Peyer's patch (tissue), 4 donors: ENCODE data around the gene AHCY. TPM values are rescaled to one million over a fixed set of nuclear protein-coding genes. Genes with fewer than 3 reads are reported as not detected.
"Not testable (repeated sequence)": the region's sequence is repeated elsewhere in the genome, so short reads cannot be mapped to it uniquely, and the experiment has no call there.

Source experiments
- DNase-seq, 3 donors: peaks; one replicate each; pipeline ENCODE4 v3.0.0-alpha.2; 2017 to 2019
- H3K27ac ChIP-seq, 4 donors: fragments of 200-600 bp; sonication (generic); one replicate each; pipeline ENCODE4 v1.5.1; 2016 to 2019
- H3K27me3 ChIP-seq, 2 donors: fragments of 200-600 bp; sonication (generic); one replicate each; pipeline ENCODE4 v1.5.1; 2019
- H3K36me3 ChIP-seq, 3 donors: fragments of 200-600 bp; sonication (generic); one replicate each; pipeline ENCODE4 v1.5.1; 2016 to 2019
- H3K4me1 ChIP-seq, 4 donors: fragments of 200-600 bp; sonication (generic); one replicate each; pipeline ENCODE4 v1.5.1; 2016 to 2019
- H3K4me3 ChIP-seq, 4 donors: fragments of 200-600 bp; sonication (generic); 1 replicate in 3 of 4; 2 replicates in 1 of 4; pipeline ENCODE4 v1.5.1; 2016 to 2019; ENCODE audit warnings: mild to moderate bottlenecking in 1 of 4
- H3K9me3 ChIP-seq, 4 donors: fragments of 200-600 bp; sonication (generic); one replicate each; pipeline ENCODE4 v1.5.1; 2016 to 2019; ENCODE audit warnings: mild to moderate bottlenecking in 1 of 4
- CTCF ChIP-seq, 6 experiments: fragments of 450-650 bp in 4 of 6; fragments of 200-600 bp in 2 of 6; sonication (generic) in 1 of 6; IDR thresholded peaks; one replicate each; pipeline ENCODE4 v1.5.1; 2017 to 2019; ENCODE audit warnings: antibody characterized with exemption in 6 of 6, mild to moderate bottlenecking in 3 of 6, moderate library complexity in 1 of 6
- POLR2A ChIP-seq, 2 donors: fragments of 450-650 bp; IDR thresholded peaks; one replicate each; pipeline ENCODE4 v1.5.1; 2017; ENCODE audit warnings: antibody characterized with exemption in 2 of 2, mild to moderate bottlenecking in 2 of 2, moderate library complexity in 2 of 2
- total RNA-seq, 4 donors: library from RNA; depleted of rRNA; stranded (reverse); fragments of >200 nt; gene quantifications; one replicate each; pipeline ENCODE4 v1.1.0, GENCODE V29; 2016

Gene AHCY
- total RNA-seq, 4 donors from 2014 or later = 46.9 to 52.4 (median 49.4) TPM

DNA sequence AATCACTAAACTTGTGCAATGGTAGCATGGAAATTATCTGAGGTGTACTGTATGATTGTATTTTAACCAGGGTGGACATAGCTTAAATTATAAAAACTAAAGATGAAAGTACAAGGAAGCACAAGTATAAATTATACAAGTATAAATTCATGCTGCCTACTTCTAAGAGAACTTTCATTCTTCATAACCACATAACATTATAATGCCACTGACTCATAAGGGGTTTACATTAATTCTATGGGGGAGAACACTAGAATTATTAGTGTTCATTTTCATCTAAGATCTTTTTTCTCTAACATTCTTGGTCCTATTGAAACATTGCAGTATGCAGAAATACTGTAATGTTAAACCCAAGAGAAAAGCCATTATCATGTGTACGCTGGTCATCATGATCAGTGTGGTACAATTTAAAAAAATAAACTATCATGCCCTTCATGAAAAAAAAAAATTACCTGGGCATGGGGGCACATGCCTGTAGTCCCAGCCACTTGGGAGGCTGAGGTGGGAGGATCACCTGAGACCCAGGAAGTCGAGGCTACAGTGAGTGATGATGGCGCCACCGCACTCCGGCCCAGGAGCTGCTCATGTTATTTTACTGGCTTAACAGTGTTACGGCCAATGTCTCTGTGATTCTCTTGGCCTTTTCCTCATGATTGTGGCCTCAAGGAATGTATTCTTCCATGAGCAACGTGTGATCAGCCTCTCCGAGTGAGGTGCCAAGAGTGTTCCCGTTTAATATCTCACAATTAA, 25.9 kb upstream of the AHCY start:
- Histone ChIP-seq H3K36me3 (no peaks in the 10 kb centered on the region), H3K27me3 (no peaks in the 10 kb centered on the region), H3K4me1 (peaks cover 0 to 3% (median 0%) of the 10 kb centered on the region in 4 donors), H3K9me3 (no peaks in the 10 kb centered on the region), H3K4me3 (no peak overlapping the region), H3K27ac (no peak overlapping the region)
- no peak for TF ChIP-seq POLR2A (IDR thresholded peaks at IDR 0.05)
- no peak for TF ChIP-seq CTCF (IDR thresholded peaks at IDR 0.05)
- DNase-seq = no peak

- DNase-seq, H3K27me3 ChIP-seq, H3K4me1 ChIP-seq, H3K4me3 ChIP-seq, H3K27ac ChIP-seq, H3K36me3 ChIP-seq, H3K9me3 ChIP-seq: not testable (repeated sequence)
These were observed 25.1 kb upstream of the AHCY start for GRCh38 chr20:34328207-34328606.

- no peaks in the 10 kb centered on the region for H3K36me3 ChIP-seq
- no peaks in the 10 kb centered on the region for H3K27me3 ChIP-seq
- DNase-seq = no peak
These were observed 21.4 kb upstream of the AHCY start for GRCh38 chr20:34324541-34324940.

DNA sequence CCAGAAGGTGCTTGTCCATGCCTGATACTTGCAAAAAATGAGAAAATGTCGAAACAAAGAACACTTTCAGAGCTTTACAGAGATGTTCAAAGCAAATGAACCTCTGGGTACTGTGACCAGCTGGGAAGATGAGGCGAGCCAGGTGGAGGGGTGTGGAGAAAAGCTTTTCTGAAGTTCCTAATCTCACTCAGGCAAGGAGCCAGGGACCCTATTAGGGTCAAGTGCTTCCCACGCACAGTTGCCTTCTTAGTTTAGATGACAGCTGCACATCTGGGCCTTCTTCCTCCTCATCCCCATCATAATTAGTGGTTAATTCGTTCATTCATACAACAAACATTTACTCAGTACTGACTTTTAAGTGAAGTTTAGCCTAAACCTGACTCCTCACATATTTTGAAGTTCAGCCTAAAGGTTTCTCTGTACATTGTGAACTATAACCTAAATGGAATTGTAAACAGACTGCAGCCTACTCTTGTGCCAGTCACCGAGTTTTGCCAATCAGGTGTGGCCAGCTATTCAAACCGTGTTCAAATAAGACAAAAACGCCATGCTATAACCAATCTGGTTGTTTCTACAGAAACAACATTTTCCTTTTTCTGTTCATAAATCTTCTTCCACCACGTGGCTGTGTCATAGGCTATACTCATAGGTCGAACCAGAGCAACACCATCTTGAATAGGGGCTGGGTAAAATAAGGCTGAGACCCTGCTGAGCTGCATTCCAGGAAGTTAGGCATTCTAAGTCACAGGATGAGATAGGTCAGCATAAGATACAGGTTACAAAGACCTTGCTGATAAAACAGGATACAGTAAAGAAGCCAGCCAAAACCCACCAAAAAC, 19.3 kb upstream of the AHCY start:
- no peaks in the 10 kb centered on the region for H3K4me1 ChIP-seq

More at GRCh38 chr20:34324541-34324940, 21.4 kb upstream of the AHCY start:
- H3K9me3 ChIP-seq = no peaks in the 10 kb centered on the region
- no peak for TF ChIP-seq POLR2A (IDR thresholded peaks at IDR 0.05)
- TF ChIP-seq CTCF (IDR thresholded peaks at IDR 0.05) = no peak
- H3K27ac ChIP-seq = no peak overlapping the region
- no peak overlapping the region for H3K4me3 ChIP-seq
- no peaks in the 10 kb centered on the region for H3K4me1 ChIP-seq

GRCh38 chr20:34320861-34321260, 17.7 kb upstream of the AHCY start:
- DNase-seq = no peak
- TF ChIP-seq CTCF (IDR thresholded peaks at IDR 0.05) = no peak
- TF ChIP-seq POLR2A (IDR thresholded peaks at IDR 0.05) = no peak

More for the DNA sequence above, 19.3 kb upstream of the AHCY start:
- no peak overlapping the region for H3K27ac ChIP-seq
- H3K36me3 ChIP-seq = no peaks in the 10 kb centered on the region
- H3K4me3 ChIP-seq = no peak overlapping the region
- DNase-seq = no peak
- no peak for TF ChIP-seq POLR2A (IDR thresholded peaks at IDR 0.05)
- no peak for TF ChIP-seq CTCF (IDR thresholded peaks at IDR 0.05)
- H3K27me3 ChIP-seq = no peaks in the 10 kb centered on the region
- H3K9me3 ChIP-seq = no peaks in the 10 kb centered on the region

More at GRCh38 chr20:34320861-34321260, 17.7 kb upstream of the AHCY start:
- no peaks in the 10 kb centered on the region for H3K4me1 ChIP-seq
- no peaks in the 10 kb centered on the region for H3K27me3 ChIP-seq
- H3K4me3 ChIP-seq = no peak overlapping the region
- no peaks in the 10 kb centered on the region for H3K9me3 ChIP-seq
- no peaks in the 10 kb centered on the region for H3K36me3 ChIP-seq
- H3K27ac ChIP-seq = no peak overlapping the region
